ENCODE data around the gene PTPRN2.
A peak's percentile ranks its signal among the peaks of the same experiment; 100 is the strongest.

Gene PTPRN2

GRCh38 chr7:157690833-157691585, 896.6 kb downstream of the PTPRN2 start:
- DNase-seq: peak; percentile 40 to 65

DNA sequence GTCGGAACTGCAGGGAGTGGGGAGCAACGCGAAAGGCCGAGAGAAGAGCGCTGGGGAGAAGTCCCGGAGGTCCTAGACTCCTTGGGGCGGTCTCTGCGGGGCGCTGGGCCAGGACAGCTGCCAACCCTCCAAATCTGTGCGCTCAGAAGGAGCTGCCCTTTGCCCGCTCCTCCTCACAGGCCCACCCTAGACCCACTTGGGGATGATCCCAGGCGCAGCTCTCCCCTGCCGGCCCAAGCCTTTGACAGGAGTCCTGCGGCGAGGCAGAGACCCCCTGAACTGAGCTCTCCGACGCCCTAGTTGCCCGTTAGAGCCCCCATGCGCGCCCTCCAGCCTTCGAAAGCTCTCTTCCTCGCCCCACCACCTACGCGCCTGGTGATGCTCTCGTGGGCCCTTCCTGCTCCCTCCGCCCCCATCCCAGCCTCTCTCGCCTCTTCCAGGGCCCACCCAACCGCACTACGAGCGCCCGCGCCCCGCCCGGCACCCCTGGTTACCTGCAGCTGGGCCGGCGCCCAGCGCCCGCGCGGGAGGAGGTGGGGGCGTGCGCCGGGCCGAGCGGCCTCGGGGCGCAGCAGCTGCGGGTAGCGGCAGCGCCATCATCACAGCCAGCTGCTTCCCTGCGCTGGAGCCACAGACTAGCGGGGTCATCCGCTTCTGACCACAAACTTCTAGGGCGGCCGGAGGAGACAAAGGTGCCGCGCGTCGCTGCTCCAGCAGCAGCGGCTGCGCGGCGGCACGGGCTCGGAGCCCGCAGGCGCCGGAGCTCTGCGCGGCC, 897.4 kb downstream of the PTPRN2 start:
- peak in 1 of 2 experiments; percentile 30 for DNase-seq

- no peak for DNase-seq
Measured at GRCh38 chr7:157689269-157690057, 898.2 kb downstream of the PTPRN2 start.

- DNase-seq: no peak
Measured at GRCh38 chr7:157688533-157689268, 898.9 kb downstream of the PTPRN2 start.

DNA sequence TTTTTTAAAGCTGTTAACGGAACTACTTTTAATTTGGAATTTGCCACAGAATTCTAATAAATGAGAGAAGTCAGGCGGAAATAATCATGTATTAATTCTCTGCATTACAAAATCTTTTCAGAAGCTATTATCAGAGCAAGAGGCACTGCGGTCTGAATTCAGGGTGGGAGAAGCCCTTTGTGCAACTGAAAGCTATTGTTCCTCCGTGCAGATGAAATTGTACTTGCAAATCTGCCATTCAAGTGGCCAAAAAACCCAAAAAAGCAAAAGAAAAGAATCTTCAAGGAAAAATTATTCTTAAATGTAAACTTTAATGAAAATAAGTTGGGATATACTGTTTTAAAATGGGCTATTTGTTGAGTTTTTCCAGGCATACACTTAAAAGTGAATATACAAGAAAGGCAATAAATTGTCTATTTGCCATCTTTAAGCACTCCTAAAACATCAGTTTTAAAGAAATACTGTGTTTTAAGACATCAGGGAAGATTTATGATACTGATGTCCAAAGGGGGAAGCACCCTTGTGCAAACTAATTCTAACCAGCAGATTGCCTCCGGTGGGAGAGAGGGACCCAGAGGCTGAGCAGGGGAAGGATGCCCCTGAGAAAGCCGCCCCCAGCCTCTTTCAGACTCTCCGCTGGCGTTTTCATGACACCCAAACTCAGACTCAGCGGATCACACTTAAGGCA, 899.6 kb downstream of the PTPRN2 start:
- no peak for DNase-seq

GRCh38 chr7:157687158-157687557, 900.5 kb downstream of the PTPRN2 start:
- no peak for DNase-seq

DNA sequence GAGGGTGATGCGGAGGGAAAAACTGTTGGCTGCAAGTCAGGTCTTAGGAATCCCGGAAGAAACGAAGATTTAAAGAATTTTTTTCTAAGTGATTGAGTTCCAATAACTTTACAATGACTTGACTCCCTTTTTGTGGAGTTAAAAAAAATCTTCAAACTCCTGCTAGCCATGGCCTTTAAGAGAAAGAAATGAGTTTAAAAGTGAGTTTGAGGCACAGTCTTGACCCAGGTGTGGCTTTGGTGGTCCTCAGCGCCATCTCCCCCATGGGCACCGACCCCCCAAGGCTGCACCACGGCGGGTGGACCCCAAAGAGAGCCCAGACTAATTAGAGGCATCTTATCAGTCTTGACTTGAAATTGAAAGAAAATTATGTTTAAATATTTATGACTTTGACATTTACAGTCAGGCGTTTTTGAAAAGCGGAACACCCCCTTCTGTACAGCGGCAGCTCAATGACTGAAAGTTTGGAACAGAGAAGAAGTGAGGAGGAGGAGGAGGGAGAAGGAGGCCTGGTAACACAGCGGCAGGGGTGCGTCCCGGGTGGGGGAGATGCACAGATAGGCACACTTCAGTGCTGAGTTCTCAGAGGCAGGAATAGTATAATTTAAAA, 901.2 kb downstream of the PTPRN2 start:
- no peak for DNase-seq

DNA sequence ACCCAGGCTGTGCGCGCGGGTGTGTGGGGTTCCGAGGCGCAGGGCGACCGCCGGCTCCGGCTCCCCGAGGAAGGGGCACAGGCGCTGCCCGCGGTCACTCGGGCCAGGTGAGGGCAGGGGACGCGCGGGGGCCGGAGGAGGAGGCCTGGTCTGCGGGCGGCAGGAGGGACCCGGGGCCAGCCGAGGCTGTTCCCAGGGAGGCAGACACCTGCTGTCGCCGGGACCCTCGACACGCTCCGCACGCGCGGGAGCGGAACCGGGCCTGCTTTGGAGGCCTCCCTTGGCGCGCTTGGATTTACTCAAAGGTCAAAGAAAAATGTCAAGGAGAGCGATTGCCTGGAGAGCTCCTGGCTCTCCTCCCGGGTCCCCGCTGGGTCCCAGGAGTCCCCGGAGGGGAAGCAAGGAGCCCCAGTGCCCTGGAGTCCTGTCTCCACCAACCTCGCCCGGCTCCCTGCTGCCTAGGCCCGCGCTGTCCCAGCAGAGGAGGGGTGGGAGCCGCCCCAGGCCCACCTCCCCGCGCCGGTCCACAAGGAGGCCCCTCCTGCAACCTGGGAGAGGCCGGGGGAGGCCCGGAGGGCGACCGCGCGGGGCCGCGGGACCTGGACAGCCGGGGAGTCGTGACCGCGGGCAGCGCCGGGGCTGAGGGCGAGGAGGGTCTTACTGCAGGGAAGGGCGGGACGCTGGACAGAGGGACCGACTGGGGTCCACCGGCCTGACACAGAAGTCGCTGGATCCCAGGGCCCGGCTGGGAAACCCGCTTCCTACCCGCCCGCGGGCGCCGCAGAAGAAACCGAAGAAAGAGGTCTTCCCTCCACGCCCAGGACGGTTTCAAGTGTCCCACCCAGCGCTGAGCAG, 902.0 kb downstream of the PTPRN2 start:
- no peak for DNase-seq

DNA sequence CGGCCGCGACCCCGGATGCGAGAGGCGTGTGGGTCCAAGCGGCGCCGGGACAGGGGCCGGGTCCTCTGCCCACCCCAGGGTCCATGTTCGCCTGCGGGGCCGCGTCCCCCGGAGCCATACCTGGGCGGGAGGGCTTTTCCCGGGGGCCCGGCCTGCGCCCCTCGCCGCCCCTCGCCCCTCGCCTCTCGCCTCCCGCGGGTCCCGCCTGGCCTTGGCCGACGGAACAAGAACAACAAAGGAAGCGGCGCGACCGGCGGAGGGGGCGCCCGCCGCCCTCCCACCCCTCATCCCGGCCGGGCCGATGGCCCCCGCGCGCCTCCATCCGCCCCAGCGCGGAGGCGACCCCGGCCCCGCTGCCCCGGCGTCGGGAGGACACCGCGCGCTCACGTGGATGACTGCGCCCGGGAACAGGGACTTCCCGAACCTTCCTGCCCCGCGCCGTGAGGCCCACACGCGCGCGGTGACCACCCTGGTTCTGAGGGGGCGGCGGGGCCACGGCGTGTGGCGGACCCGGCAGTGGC, 902.7 kb downstream of the PTPRN2 start:
- DNase-seq: no peak

GRCh38 chr7:157684157-157684908, 903.3 kb downstream of the PTPRN2 start:
- peak; percentile 2 to 32 for DNase-seq

- DNase-seq: no peak
Measured at GRCh38 chr7:157683747-157684156, 903.9 kb downstream of the PTPRN2 start.

GRCh38 chr7:157682946-157683746, 904.5 kb downstream of the PTPRN2 start:
- DNase-seq: no peak

- no peak for DNase-seq
Measured at GRCh38 chr7:157682064-157682945, 905.3 kb downstream of the PTPRN2 start.

GRCh38 chr7:157679607-157680006, 908.0 kb downstream of the PTPRN2 start:
- no peak for DNase-seq

- DNase-seq: no peak
Measured at GRCh38 chr7:157678501-157678900, 909.1 kb downstream of the PTPRN2 start.

GRCh38 chr7:157676456-157677255, 911.0 kb downstream of the PTPRN2 start:
- no peak for DNase-seq

GRCh38 chr7:157676001-157676400, 911.6 kb downstream of the PTPRN2 start:
- no peak for DNase-seq

All from NCI-H524 (cell line).